ENCODE measurements around the gene MTCL1.

DNA sequence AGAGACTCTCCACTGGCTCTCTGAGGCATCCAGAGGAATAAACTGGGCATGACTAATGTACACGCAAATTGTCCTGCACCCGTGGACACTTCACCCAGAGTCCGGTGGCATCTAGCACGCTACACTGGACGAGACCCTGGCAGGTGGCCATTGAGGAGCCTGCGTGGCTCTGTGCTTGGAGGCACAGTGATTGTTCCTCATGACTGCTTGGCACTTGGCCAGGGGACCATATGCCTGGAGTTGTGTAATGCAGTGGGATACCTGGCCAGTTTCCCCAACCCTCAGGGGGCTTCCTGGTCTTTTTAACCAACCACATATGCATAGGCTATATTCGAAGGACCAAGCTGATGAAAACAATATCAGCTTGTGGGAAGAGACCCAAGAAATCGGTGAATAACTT lies 66.6 kb downstream of the MTCL1 start:
- TF ChIP-seq, protein P1, sequence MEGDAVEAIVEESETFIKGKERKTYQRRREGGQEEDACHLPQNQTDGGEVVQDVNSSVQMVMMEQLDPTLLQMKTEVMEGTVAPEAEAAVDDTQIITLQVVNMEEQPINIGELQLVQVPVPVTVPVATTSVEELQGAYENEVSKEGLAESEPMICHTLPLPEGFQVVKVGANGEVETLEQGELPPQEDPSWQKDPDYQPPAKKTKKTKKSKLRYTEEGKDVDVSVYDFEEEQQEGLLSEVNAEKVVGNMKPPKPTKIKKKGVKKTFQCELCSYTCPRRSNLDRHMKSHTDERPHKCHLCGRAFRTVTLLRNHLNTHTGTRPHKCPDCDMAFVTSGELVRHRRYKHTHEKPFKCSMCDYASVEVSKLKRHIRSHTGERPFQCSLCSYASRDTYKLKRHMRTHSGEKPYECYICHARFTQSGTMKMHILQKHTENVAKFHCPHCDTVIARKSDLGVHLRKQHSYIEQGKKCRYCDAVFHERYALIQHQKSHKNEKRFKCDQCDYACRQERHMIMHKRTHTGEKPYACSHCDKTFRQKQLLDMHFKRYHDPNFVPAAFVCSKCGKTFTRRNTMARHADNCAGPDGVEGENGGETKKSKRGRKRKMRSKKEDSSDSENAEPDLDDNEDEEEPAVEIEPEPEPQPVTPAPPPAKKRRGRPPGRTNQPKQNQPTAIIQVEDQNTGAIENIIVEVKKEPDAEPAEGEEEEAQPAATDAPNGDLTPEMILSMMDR (conservative IDR thresholded peaks at IDR 0.05; ENCODE audit: low read depth, low read length) = no peak
- no peak for TF ChIP-seq EZH2 (IDR thresholded peaks at IDR 0.05; ENCODE audit: borderline replicate concordance, low read depth, low read length, poor library complexity, severe bottlenecking)

Data from A673 (cell line).